HCT116 (cell line): ENCODE data around the gene PSME4.

Source experiments
- CTCF ChIP-seq, 3 experiments: fragments of 200-600 bp in 1 of 3; sonication (generic) in 1 of 3; IDR thresholded peaks in 2 of 3; conservative IDR thresholded peaks in 1 of 3; 2 replicates each; pipeline ENCODE4 v1.5.1; 2012 to 2017; ENCODE audit warnings: low read depth in 2 of 3, low read length in 2 of 3, antibody characterized with exemption in 1 of 3, borderline replicate concordance in 1 of 3, control low read depth in 1 of 3, mild to moderate bottlenecking in 1 of 3, mixed read lengths in 1 of 3, mixed run types in 1 of 3, moderate library complexity in 1 of 3; ENCODE audit not compliant: insufficient read depth in 1 of 3
- EZH2 ChIP-seq: fragments of 200-600 bp; sonication (generic); IDR thresholded peaks from 2 replicates; pipeline ENCODE4 v1.6.1; 2017; ENCODE audit warnings: antibody characterized with exemption, mixed run types
- POLR2A ChIP-seq: IDR thresholded peaks from 2 replicates; pipeline ENCODE4 v1.7.0; 2011; ENCODE audit warnings: borderline replicate concordance; ENCODE audit not compliant: insufficient read depth, insufficient read length; ENCODE audit errors: extremely low read depth
- SRF ChIP-seq: IDR thresholded peaks from 2 replicates; pipeline ENCODE4 v1.6.1; 2012; ENCODE audit warnings: low read depth
- YY1 ChIP-seq: IDR thresholded peaks from 2 replicates; pipeline ENCODE4 v1.6.1; 2011; ENCODE audit warnings: low read length, low read depth, moderate library complexity, mild to moderate bottlenecking; ENCODE audit not compliant: insufficient replicate concordance; ENCODE audit errors: extremely low read depth

- TF ChIP-seq YY1 (no peak), SRF (no peak), POLR2A (no peak), EZH2 (no peak), CTCF (IDR thresholded peaks at IDR 0.05 in 2 of 3, conservative IDR thresholded peaks at IDR 0.05 in 1 of 3; ENCODE audit: borderline replicate concordance in 1 of 3, insufficient read depth in 1 of 3, low read depth in 2 of 3, low read length in 2 of 3) (no peak)
Observed at GRCh38 chr2:53861824-53862223, 109.0 kb downstream of the PSME4 start.
